ENCODE data around the gene OAT. TPM values are rescaled to one million over a fixed set of nuclear protein-coding genes. Genes with fewer than 3 reads are reported as not detected.

OAT gene
- polyA plus RNA-seq, 4 donors: 83.9 to 110 (median 102) TPM

DNA sequence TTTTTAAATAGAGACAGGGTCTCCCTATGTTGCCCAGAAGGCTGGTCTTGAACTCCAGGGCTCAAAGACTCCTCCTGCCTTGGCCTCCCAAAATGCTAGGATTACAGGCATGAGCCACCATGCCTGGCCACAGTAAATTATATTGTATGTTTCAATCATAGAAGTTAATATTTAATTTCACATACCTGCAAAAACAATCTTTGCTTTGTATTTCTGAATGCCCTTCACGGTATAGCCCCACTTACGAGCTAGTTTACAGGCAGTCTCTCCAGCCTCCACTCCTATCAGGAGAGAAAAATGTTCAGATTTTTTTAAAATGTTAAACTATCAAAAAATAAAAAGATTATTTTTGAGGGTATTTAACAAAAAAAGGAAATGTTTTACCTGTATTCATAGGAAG lies 10.4 kb downstream of the OAT start:
- no peak for DNase-seq (ENCODE audit: low read depth in 4 of 4, low spot score in 3 of 4)

DNA sequence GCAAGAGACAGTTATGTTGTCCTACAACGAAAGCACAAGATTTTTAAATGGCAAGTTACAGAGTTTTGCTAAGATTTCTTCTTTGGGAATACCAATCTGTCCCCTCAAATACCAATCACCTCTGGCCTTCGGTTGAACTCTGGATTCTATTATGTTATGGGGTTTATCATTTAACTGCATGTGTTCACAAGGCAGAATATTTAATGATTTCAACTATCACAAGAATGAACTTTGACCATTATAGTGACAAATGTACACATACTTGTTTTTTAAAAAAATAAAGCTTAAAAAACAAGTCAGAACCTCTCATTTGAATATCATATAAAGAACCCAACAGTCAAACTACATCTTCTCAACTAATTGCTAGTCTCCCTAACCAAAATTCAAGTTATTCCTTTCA lies 11.3 kb downstream of the OAT start:
- DNase-seq (ENCODE audit: low read depth in 4 of 4, low spot score in 3 of 4): no peak

DNA sequence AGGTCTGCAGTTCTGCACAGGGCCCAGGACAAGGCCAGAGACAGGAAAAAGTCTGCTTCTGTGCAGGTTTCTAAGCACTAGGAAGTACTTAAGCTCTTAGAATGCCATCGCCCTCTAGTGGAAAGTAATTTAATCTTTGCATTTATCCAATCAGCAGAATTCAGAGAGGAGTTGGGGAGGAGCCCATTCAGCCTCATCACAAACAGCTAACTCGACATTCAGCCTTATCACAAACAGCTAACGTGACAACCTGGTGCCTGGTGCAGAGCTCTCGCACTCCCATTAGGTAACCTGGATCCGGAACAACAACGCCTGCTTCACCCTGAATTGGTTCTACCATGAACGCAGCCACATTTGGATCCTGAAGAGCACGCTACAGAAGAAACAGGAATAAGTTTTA lies 15.2 kb downstream of the OAT start:
- peak; percentile 47 to 74 (median 72) for DNase-seq (ENCODE audit: low read depth in 4 of 4, low spot score in 3 of 4)

DNA sequence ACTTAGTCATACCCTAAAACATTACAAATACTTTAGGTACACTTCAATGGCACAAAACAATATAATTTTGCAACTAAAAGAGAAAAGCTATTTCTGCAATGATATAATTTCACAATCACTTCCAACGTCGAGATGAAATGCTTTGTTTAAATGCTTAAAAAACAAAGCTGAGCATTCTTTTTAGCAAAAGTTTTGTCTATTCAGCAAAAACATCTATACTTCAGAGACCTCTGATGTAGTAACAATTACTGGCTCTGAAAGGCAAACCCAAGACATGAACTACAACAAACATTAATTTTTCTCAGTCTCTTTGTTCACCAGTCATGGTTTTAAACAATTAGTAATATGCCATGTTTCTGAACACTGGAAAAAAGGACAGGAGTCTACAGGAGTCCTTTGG lies 16.4 kb downstream of the OAT start:
- DNase-seq (ENCODE audit: low read depth in 4 of 4, low spot score in 3 of 4): no peak

DNA sequence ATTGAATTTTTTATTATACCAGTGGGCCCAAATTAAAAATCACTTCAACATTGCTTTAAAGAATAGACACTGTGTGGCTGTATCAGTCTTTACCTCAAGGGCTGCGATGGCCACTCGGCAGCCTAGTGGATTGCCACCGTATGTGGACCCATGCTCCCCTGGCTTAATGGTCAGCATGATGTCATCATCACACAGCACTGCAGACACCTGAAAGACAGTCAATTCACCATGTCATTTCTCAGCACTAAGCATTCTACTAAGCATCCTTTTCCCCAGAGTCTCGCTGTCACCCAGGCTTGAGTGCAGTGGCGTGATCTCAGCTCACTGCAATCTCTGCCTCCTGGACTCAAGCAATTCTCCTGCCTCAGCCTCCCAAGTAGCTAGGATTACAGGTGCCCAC lies 17.1 kb downstream of the OAT start:
- DNase-seq (ENCODE audit: low read depth in 4 of 4, low spot score in 3 of 4): no peak

DNA sequence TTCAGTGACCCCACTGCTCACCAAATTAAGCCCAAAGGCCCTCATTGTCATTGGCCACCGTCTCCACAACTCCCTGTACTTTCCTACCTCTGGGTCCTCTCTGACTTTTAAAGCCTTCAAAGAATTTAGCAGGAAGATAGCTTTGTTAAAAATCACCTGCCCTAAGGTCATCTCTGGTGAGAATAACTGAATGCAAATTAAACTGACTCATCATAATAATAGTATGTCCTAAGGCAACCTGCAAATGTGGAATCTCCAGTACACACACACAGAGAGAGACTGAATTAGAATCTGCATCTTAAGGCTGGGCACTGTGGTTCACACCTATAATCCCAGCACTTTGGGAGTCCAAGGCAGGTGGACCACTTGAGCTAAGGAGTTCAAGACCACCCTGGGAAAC lies 24.1 kb downstream of the OAT start:
- no peak for DNase-seq (ENCODE audit: low read depth in 4 of 4, low spot score in 3 of 4)

DNA sequence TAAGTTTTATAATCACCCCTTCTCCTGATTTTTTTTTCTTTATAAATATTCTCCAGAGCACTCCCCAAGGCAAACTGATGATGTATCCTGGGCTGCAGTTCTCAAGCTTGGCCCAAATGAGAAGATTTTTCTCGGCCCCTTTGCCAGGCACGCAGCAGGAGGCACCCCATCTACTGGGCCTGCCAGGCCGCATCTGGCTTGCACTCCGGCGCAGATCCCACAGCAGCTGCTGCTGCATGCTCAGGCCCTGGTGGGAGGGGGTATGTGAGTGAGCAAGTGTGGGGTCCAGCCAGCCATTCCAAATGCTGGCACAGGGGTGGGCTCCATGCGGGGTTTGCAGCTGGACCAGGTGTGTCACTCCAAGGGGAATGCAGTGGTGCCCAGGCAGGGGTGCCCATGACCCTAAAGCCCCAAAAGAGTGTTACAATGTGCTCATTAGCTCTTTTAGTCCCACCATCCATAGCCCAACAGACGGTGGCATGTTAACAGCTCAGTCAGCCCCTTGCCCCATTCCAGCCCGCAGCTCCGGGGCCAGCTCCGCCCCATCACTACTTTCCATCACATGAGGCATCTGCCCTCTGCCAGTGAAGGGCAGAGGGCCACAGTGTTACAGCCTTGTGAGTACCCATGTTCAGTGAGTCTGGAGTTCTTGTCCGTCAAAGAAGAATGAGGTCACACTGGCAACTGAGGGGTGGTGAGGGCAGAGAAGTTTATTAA lies 25.9 kb downstream of the OAT start:
- DNase-seq (ENCODE audit: low read depth in 4 of 4, low spot score in 3 of 4): no peak

DNA sequence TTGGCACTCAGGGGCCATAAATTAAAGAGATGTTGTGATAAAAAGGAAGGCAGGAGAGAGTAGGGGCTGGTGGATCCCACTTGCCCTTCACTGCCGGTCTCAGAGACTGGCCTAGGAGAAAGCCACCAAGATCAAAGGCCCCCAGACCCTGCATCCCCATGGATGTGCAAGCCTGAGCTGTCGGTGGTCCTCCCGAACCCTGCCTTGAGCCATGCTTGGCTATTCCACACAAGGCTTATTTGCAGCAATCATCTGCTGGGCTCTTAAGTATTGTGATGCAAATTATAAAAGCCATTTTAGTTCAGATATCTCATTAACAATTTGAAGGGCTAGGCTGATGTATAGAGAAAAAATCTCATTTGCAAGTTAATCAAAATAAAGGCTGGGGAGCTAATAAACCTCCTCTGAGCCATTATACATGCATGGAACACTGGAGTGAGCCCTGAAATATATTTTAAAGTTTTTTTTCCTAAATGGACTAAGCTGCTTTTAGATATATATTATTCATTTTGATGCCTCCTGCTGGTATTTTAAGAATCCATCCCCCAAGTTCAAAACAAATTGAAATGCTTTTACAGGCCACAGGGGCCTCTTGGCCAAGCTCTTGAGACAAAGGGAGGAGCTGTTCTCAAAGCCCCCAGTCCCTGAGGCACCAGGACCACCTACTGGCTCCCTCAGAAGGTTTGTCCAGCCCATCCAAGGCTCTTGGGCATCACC lies 28.1 kb downstream of the OAT start:
- DNase-seq (ENCODE audit: low read depth in 4 of 4, low spot score in 3 of 4): no peak

DNA sequence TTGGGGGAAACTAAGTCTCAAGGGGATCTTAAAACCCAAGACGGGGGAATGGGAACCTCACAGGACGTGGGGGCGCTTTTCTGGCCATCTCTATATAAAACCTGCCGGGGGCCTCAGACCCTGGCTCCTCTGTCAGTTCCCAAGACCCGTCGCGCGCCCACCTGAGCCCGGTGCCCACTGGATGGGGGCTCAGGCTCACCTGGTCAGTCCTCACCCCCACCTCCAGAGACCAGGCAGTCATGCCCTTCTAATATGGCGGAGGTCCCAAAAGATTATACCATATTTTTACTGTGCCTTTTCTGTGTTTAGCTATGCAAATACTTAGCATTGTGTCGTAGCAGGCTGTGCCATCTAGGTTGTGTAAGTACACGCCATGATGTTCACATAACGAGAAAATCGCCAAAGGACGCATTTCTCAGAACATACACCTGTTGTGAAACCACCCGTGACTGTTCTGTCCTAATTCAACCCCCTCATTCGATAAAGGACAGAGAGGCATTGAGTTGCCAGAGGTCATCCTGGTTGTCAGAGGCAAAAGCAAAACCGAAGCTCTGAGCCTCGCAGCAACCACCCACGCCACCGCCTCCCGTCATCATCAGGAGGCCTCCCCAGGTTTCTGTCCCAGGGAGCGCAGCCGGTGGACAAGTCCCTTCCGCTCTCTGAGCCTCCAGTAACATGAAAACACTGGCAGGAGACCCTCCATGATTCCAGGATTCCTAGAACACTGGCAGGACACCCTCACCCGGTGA lies 28.9 kb downstream of the OAT start:
- DNase-seq (ENCODE audit: low read depth in 4 of 4, low spot score in 3 of 4): no peak

DNA sequence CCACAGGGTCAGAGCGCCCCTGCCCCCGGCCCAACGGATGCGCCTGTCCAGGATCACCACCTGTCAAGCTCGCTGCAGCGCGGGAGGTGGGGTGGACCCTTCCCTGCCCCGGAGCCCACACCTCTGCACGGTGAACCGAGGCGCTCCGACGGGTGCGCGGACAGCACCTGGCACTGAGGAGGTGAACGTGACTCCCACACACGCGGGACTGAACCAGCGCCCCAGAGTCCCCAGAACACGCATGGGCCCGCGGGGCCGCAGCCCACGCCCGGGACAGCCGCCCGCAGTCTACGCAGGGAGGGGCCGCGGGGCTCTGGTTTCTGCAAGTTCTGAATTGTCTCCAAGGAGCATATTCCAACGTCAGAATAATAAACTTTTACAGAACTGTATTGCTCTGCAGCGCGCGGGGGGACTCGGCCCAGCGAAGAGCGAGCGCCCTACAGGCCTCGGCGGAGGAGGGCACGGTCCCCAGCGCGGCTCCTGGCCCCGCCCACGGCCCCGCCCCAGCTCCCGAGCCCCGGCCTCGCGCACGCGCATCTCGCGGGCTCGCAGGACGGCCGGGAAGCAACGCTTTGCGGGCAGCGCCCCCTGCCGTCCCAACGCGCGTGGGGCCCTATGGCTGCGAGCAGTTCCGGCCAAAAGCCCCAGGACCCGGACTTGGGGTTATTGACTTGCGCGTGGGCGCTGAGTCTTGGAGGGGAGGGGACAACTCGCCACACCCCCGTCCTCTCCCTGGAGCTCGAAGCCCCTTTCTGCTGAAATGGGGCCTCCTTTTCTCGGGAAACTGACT lies 29.7 kb downstream of the OAT start:
- peak; percentile 75 to 83 (median 76) for DNase-seq (ENCODE audit: low read depth in 4 of 4, low spot score in 3 of 4)

DNA sequence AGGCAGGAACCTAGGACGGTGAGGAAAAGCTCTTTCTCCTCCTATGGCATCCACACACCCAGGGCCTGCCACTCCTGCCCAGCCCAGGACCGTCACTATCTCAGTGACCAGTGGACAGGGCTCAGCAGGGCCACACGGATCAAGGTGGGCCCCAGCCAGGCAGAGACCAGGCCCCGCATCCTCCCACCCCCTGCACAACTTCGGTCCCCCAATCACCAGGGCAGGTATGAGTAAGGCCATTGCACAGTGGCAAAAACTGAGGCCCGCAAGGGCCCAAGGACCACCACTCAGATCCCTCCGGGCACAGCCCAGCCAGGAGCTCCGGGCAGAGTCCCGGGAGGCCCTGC lies 30.3 kb downstream of the OAT start:
- DNase-seq (ENCODE audit: low read depth in 4 of 4, low spot score in 3 of 4): no peak

DNA sequence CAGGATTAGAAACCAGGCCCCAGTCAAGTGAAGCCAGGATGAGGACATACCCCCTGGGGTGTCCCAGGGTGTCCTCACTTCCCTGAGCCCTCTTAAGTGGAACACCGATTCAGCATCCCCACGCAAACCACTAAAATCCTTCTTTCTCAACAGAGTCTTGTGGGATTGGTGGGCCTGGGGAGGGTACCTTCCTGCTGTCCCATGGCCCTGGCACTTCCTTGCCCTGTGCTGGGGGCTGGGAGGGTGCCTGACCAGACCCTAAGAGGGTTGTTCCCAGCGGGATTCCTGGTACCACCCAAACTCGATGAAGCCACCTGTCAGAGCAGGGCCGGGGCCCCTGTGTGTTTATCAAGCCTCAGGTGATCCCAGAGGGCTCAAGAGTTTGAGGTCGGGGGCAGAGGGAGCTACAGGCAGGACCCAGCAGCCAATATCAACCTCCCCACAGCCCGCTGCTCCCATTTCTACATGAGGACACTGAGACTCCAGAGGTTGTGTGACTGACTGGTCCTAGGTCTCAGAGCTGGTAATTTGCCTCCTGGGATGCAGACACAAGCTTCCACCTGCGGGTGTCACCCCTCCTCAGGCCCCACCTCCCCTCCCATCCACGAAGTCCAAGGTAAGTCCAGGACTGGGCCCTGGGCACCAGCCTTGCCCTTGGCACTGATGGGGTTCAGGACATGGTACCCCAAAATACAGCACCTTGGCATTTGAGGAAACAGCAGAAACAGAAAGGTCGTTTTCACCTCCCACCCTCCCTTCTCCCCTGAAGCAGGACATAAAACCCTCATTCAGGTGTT lies 31.4 kb downstream of the OAT start:
- no peak for DNase-seq (ENCODE audit: low read depth in 4 of 4, low spot score in 3 of 4)

DNA sequence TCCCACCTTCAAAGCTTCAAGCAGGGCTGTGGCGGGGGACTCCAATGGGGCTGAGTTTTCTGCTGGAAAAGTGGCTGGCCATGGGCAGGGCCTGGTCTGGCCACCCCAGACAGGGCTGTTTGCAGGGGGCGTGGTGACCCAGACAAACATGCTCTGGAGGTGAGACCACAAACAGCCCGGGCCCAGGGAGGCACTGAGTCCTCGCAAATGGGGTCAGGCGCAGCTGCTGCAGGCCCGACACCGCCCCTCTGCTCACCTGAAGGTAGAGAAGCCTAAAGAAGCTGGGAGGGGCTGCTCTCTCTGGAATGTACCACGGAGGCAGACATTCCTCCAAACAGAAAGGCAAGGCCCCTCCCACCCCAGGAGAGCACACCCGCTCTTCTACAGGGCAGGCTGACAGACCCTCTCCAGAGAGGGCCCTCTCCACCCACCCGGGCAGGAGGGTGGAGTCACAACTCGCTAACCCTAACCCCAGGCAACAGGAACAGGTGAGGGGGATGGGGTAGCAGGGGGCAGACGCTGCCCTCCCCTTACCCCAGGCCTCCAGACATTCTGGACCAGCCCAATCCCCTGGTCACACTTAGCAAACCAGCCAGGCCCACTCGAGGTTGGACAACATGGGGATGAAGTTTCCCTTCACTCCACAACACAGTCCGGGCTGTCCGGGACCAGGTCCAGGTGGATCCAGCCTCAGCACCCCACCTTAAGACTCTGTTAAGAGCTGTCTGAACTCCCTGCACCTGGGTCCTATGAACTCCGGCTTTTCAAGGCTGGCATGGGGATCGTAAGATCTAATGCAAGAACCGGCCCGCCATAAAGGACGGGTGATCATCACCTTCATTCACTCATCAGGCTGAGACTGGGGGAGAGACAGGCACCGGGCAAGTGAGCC lies 32.3 kb downstream of the OAT start:
- no peak for DNase-seq (ENCODE audit: low read depth in 4 of 4, low spot score in 3 of 4)

DNA sequence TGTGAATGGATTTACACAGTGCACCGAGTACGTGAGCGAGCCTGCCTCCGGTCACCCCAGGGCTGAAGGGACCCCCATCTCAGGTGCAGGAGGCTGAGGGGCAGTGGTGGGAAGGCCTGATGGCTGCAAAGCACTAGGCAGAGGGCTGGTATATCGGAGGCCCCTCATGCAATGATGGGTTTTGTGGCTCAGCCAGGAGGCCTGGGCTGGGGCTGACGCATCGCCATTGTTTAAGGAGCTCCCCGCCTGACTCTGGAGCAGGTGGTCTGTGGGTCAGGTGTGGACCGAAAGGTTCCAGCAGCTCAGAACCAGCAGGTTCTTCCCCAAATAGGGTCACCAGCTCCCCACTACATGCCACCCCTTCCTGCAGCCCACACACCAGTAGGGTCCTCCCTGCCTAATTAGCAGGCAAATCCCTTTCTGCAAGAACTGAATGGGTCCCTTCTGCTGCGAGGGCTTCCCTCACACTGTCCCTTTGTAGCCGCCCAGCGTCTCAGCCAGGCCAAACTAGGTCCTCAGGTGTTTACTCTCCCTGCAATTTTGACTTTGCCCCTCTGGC lies 33.0 kb downstream of the OAT start:
- no peak for DNase-seq (ENCODE audit: low read depth in 4 of 4, low spot score in 3 of 4)

DNA sequence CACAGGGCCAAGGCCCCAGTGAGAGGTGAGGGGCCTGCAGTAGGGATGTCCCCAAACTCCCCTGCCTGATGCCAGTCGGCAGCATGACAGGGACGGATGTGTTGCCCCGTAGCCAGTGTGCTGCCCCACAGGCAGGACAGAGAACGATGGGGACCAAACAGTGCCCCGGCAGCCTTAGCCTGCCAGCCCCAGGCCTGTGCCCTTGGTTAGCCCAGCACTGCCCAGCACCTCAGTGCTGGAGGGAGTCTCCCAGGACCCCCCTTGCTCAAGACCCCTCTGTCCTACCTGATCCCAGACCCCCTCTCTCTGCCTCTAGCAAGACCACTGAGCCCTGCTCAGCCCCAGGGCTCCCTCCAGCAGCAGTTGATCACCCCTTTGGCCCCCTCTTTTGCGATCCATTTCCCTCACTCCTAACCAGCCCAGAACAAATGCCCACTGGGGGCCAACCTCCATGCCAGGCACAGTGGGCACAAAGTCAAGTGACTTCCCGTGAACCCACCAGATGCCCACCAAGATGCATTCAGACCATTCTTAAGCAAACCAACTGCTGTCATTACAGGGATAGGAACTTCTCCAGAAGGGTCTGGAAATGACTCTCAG lies 34.0 kb downstream of the OAT start:
- no peak for DNase-seq (ENCODE audit: low read depth in 4 of 4, low spot score in 3 of 4)

DNA sequence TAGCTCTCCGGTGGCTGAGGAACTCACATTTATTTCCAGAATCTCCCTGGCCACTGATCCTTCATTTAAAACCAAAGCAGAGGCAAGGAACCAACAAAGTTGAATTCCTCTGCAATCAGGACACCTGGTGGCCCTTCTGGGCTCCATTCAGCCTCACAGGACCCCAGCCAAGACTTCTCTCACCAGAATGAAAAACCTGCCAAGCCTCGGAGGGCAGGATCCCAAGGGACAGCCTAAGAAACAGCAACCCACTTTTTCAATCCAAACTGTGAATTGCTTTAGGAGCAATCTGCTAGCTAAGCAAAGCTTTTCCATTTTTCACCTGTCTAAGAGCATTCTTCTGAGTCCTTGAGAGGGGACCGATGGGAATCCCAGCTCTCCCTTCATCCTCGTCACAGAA lies 34.6 kb downstream of the OAT start:
- DNase-seq (ENCODE audit: low read depth in 4 of 4, low spot score in 3 of 4): no peak

DNA sequence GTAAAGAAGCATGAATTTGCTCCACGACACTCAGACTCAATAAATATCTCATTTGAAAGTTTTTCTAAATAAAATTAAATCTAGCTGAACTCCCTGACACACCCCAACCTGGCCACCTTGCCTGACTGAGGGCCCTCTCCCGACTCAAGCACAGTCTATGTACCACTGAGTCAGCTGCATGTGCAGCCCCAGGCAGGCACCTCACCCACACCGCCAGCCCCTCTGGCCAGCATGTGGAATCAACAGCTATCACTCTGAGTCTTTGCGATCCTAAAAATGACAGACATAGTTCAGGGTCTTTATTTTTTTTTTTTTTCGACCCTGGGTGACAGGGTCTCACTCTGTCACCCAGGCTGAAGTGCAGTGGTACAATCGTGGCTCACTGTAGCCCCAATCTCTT lies 35.2 kb downstream of the OAT start:
- no peak for DNase-seq (ENCODE audit: low read depth in 4 of 4, low spot score in 3 of 4)

DNA sequence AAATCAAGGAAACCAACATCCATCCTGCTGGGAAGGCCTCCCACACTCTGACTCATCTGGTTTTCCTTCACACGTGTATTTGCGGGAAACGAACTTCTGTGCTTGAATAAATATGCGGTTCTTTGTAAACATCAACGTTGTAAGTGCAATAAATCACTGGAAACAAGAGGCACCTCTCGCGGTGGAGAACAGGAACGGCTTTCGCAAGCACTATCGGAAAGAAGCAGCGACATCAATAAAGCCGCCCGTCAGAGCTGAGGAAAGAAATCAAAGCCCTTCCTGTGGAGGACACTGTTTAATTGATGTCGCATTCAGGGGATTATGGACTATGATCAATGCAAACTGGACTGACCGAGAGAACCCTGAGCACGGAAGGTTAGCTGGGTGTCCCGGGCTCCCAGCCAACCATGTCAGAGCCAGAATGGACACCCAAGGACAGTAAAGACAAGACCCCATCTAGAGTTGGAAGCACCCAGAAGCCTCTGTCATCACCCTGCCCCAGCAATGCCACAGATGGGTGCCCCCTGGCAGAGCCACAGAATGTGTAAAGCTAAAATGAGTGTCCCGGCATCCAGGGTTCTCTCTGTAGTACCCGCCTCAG lies 37.6 kb downstream of the OAT start:
- no peak for DNase-seq (ENCODE audit: low read depth in 4 of 4, low spot score in 3 of 4)

Data from right renal pelvis (tissue), 4 donors.